Renal cortex interstitium (tissue), 11 donors: ENCODE measurements around the gene OSM. TPM values are rescaled to one million over a fixed set of nuclear protein-coding genes. Genes with fewer than 3 reads are reported as not detected.

ENCODE experiments used
- DNase-seq, 11 donors: peaks; one replicate each; pipeline ENCODE4 v3.0.0-alpha.2; 2013; ENCODE audit warnings: low read depth in 9 of 11, low spot score in 4 of 11; ENCODE audit errors: extremely low read depth in 1 of 11
- polyA plus RNA-seq, 3 donors: library from polyadenylated mRNA; unstranded; fragments of 120-200 nt; gene quantifications; one replicate each; pipeline ENCODE4 v1.2.1, GENCODE V29; 2013; ENCODE audit not compliant: insufficient read length in 3 of 3

The OSM gene
- polyA plus RNA-seq, 3 donors: 0.10 to 0.45 (median 0.37) TPM

- DNase-seq: no peak
Observed at GRCh38 chr22:30272781-30273601, 6.3 kb upstream of the OSM start.

- DNase-seq: no peak
Observed at GRCh38 chr22:30270832-30271231, 4.2 kb upstream of the OSM start.

- DNase-seq: no peak
Observed at GRCh38 chr22:30268331-30268730, 1.7 kb upstream of the OSM start.

- DNase-seq: no peak
Observed at GRCh38 chr22:30267382-30268302, 991 bp upstream of the OSM start.

- no peak for DNase-seq
Observed at GRCh38 chr22:30265823-30266444, 717 bp downstream of the OSM start.

GRCh38 chr22:30265131-30265720 lies 1.4 kb downstream of the OSM start:
- no peak for DNase-seq

GRCh38 chr22:30263883-30264282 lies 2.8 kb downstream of the OSM start:
- DNase-seq: no peak

GRCh38 chr22:30262917-30263741 lies 3.5 kb downstream of the OSM start:
- DNase-seq: peak in 4 of 11 donors; percentile 66 to 71 (median 68)

- no peak for DNase-seq
Observed at GRCh38 chr22:30262112-30262511, 4.5 kb downstream of the OSM start.

- no peak for DNase-seq
Observed at GRCh38 chr22:30261134-30261533, 5.5 kb downstream of the OSM start.

GRCh38 chr22:30260682-30261081 lies 6.0 kb downstream of the OSM start:
- no peak for DNase-seq

- no peak for DNase-seq
Observed at GRCh38 chr22:30260276-30260675, 6.4 kb downstream of the OSM start.

GRCh38 chr22:30254314-30254713 lies 12.3 kb downstream of the OSM start:
- no peak for DNase-seq

GRCh38 chr22:30253205-30253852 lies 13.3 kb downstream of the OSM start:
- DNase-seq: peak in 5 of 11 donors; percentile 79 to 86 (median 82)

- no peak for DNase-seq
Observed at GRCh38 chr22:30252411-30253204, 14.0 kb downstream of the OSM start.

GRCh38 chr22:30251711-30252110 lies 14.9 kb downstream of the OSM start:
- DNase-seq: no peak

GRCh38 chr22:30250661-30251267 lies 15.9 kb downstream of the OSM start:
- no peak for DNase-seq
